Measurements from ENCODE around the gene PIK3R2. TPM values are rescaled to one million over a fixed set of nuclear protein-coding genes. Genes with fewer than 3 reads are reported as not detected.
A peak's percentile ranks its signal among the peaks of the same experiment; 100 is the strongest.

PIK3R2 gene
- total RNA-seq, 1 donor from 2014 or later: 20.8 TPM

DNA sequence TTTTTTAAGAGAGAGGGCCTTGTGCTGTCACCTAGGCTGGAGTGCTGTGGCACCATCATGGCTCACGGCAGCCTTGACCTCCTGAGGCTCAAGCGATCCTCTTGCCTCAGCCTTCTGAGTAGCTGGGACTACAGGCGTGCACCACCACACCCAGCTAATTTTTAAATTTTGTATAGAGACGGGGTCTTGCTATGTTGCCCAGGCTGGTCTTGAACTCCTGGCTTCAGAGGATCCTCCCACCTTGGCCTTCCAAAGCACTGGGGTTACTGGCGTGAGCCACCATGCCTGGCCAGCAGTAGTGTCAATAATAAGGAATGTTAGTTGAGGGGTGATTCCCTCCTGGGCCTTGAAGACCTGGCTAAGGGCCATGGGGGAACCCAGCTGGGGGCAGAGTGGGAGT is 31.8 kb upstream of the PIK3R2 start:
- intact Hi-C loops (cut with DNase I): no loop called here
- DNase-seq (no peak), ATAC-seq (ENCODE audit: poor library complexity) (no peak)

DNA sequence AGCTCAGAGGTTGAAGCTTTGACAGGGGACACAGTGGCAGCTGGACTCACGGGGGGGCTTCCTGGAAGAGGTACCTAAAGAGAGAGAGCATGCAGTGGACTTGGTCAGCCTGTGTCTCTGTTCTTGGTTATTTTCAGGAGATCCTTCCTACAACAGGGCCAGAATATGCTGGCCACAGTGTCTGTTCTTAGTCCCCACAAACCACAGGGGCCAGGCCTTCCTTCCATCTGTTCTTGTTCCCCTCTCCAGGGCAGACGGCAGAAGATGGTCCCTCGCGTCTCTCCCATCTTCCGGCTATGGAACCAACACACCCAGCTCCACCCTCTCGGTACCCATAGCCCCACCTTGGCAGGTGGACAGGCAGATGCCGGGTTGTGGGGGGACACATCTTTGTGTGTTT is 30.5 kb upstream of the PIK3R2 start:
- ATAC-seq (ENCODE audit: poor library complexity) (no peak), DNase-seq (no peak)
- intact Hi-C loops (cut with DNase I): no loop called here

DNA sequence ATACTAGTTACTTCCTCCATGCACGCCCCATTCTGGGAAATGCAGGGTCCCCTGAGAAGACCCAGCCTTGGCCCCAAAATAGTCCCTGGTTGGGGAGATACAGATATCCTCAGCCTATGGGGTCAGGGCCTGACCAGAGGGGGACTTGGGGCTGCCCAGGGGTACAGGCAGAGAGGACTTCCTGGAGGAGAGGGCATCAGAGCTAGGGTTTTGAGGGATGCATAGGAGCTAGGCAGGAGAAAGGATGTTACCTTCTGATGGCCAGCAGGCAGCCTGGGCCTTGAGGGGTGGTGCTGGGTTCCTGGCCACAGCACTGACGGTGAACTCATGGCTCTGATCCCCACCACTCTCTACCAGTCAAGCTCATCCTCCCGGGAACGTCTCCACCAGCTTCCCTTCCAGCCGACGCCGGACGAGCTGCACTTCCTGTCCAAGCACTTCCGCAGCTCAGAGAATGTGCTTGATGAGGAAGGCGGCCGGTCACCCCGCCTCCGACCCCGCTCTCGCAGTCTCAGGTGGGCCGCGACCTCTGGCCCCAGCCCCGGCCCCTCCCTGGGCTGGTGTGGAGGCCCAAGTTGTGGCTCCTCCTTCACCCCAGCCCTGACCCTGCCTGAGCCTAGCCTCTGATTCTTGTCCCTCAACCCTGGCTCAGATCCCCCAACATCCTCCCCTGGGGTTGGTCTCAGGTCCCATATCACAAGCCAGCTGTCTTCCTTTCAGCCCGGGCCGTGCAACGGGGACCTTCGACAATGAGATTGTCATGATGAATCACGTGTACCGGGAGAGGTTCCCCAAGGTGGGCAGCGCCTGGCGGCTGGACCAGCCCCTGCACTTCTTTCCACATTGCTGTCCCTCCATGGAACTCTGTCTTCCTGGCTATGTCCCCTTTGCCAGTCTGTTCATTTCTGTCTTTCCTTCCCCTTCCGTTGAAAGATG is 29.8 kb upstream of the PIK3R2 start:
- DNase-seq: peak; percentile 62
- intact Hi-C loops (cut with DNase I): no loop called here
- ATAC-seq (ENCODE audit: poor library complexity): no peak

DNA sequence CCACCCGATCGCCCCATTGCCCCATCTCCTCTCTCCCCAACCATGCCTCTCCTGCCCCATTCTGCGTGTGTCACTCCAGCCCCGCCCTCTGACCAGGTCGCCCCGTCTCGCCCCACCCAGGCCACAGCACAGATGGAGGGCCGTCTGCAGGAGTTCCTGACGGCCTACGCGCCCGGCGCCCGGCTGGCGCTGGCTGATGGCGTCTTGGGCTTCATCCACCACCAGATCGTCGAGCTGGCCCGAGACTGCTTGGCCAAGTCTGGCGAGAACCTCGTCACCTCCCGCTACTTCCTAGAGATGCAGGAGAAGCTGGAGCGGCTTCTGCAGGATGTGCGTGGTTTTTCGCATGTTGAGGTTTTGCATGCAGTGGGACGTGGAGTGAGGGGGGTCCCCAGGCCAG is 29.1 kb upstream of the PIK3R2 start:
- intact Hi-C loops (cut with DNase I): no loop called here
- DNase-seq (no peak), ATAC-seq (ENCODE audit: poor library complexity) (no peak)

DNA sequence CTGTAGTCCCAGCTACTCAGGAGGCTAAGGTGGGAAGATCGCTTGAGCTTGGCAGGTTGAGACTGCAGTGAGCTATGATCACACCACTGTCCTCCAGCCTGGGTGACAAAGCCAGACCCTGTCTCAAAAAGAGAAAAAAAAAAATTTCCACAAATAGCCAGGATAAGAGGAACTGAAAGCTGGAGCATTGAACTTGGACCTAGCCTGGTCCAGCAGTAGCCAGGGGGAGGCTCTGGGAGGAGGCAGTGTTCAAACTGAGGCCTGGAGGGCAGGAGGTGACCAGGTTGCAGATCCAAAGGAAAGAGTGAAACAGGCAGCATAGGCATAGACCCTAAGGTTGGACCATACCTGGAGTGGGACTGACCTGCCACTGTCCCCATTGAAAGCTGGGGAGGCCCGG is 26.9 kb upstream of the PIK3R2 start:
- DNase-seq: no peak
- intact Hi-C loops (cut with DNase I): no loop called here
- ATAC-seq (ENCODE audit: poor library complexity): no peak

DNA sequence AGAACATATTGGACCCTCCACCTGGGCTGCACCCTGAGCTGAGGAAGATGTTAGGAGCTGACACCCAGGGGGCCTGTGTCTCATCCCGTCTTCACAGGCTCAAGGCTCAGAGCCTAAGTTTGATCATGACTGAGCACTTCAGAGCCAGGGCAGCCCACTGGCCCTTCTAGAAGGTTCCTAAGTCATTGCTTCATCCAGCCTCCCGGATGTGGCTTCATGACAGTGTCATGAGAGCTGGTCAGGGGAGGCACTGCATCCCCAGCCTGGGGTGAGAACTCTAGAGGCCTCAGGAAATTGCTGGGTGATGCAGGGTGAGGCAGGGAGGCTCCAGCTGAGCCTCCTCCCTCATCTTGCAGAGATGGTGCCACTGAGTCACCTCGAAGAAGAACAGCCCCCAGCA is 24.9 kb upstream of the PIK3R2 start:
- intact Hi-C loops (cut with DNase I): no loop called here
- DNase-seq (no peak), ATAC-seq (ENCODE audit: poor library complexity) (no peak)

DNA sequence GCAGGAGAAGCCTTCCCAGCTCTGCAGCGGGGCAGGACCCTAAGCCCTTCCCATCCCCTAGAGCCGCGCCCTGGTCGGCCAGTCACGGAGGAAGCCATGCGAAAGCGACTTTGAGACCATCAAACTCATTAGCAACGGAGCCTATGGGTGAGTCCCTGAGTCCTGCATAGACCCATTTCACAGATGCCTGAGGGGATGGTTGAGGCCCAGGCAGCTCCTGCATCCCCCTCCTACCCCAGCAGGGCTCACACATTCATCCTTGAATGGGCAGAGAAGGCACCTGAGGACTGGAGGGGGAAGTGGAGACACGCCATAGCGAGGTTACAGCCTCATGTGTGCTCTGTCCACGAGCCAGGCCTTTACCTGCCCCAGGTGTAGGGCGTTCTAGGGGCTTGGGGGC is 24.2 kb upstream of the PIK3R2 start:
- intact Hi-C loops (cut with DNase I): no loop called here
- DNase-seq (no peak), ATAC-seq (ENCODE audit: poor library complexity) (no peak)

DNA sequence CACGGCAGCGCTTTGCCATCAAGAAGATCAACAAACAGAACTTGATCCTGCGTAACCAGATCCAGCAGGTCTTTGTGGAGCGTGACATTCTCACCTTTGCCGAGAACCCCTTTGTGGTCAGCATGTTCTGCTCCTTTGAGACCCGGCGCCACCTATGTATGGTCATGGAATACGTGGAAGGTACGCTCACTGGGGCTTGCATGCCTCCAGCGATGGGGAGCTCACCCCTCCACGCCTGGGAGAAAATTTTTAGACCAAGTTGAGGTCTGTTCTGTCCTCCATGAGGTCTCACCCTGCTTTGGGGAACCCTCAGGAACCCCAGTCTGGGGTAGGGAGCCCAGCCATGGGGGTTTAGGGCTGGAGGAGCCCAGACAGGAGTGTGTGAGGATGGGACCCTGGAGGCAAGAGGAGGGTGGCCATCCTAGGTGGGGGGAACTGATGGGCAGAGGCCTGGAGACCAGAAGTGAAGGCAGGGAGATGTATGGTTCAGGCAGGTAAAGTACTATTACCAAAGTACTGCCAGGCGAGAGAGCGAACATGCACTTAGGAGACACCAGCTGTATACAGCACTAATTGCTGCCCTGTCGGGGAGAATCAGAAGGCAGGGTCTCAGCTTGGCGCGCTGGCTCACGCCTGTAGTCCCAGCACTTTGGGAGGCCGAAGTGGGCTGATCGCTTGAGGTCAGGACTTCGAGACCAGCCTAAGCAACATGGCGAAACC is 22.3 kb upstream of the PIK3R2 start:
- intact Hi-C loops (cut with DNase I): no loop called here
- ATAC-seq (ENCODE audit: poor library complexity) (no peak), DNase-seq (no peak)

DNA sequence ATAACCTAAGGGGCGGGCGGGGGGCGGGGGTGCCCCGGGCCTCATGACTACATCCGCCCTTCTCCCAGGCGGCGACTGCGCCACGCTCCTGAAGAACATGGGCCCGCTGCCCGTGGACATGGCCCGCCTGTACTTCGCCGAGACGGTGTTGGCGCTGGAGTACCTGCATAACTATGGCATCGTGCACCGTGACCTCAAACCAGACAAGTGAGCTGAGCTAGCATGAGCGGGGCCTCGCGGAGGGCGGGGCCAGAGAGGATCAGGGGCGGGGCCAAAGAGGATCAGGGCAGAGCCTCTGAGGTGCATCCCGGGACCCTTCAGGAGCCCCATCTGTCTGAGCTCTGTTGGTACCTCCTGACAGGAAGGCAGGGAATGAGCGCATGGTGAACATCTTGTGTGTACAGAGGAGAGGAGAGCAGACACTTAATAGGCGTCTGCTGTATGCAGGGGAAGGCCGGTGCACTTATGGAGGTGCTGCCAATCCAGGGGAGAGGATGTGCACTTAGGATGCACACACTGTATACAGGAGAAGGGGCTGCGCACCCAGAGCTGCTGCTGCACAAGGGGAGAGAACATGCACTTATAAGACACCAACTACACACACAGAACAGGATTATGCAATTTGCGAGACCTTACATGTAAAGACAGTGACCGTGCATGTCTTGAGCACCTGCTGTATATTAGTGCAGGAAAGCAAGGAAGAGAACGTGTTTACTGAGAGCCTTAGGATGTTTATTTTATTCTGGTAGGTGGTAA is 20.9 kb upstream of the PIK3R2 start:
- ATAC-seq (ENCODE audit: poor library complexity) (no peak), DNase-seq (no peak)
- intact Hi-C loops (cut with DNase I): no loop called here

DNA sequence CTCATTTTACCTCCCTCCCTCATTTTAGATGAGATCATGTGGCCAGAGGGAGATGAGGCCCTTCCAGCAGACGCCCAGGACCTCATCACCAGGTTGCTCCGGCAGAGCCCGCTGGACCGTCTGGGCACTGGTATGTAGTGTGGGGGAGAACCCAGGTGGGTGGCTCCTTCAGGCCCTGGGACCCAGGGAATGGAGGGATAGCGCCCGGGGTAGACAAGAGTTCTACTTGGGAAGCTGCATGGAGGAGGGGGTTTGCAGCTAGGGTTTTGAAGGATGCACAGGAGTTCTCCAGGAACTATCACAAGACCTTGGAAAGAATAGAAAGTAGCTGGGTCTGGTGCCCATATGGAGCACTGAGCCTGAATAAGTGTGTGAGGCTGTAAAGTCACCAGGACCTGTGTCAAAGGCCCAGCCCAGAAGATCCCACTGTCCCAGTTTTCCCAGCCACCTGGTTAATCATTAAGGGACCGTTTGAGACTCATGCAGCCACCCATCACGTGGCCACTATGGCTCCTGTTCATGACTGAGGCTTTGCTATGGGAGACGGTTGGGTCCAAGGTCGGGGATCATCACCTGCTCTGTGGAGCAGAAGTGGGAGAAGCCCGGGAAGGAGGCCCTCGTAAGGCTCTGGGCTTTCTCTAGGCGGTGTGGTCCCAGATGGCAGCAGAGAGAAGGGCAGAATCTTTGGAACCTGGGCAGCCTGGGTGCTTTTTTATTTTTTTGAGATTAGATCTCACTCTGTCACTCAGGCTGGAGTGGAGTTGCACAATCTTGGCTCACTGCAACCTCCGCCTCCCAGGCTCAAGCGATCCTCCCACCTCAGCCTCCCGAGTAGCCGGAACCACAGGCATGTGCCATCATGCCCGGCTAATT is 17.0 kb upstream of the PIK3R2 start:
- intact Hi-C loops (cut with DNase I): no loop called here
- DNase-seq (no peak), ATAC-seq (ENCODE audit: poor library complexity) (peak; percentile 34)

DNA sequence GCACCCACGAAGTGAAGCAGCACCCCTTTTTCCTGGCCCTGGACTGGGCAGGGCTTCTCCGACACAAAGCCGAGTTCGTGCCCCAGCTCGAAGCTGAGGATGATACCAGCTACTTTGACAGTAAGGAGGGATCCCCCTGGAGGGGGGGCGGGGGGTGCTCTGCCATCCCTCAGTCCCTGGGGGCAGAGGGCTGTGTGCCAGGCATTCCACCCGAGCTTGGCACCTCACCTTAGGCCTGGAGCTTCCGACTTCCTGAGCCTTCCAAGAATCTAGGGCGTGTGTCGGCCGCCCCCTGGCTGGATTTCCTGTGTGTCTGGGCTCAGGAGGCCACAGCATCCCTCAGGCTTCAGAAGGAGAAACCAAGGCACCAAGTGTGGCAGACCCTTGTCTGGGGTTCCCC is 15.7 kb upstream of the PIK3R2 start:
- intact Hi-C loops (cut with DNase I): no loop called here
- no peak for ATAC-seq (ENCODE audit: poor library complexity)
- no peak for DNase-seq

DNA sequence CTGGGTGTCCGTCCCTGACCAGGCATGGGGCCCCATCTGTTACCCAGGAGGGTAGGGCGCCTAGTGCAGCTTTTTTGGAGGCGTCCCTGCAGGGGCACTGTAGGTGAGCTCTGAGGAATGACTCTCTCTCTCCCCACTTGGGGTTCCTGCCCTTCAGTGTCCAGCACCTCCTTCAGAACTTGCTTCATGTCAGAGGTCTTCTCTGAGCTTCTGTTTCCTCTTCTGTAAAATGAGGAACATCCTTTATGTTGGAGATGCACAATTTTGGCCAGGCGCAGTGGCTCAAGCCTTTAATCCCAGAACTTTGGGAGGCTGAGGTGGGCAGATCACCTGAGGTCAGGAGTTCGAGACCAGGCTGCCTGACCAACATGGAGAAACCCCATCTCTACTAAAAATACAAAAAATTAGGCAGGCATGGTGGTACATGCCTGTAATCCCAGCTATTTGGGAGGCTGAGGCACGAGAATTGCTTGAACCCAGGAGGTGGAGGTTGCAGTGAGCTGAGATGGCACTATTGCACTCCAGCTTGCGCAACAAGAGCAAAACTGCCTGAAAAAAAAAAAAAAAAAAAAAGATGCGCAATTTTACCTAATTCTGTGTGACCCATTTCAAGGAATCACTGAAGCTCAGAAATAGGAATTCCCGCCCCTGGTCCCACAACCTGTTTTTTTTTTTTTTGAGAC is 15.2 kb upstream of the PIK3R2 start:
- DNase-seq: no peak
- ATAC-seq (ENCODE audit: poor library complexity): no peak
- intact Hi-C loops (cut with DNase I): no loop called here

DNA sequence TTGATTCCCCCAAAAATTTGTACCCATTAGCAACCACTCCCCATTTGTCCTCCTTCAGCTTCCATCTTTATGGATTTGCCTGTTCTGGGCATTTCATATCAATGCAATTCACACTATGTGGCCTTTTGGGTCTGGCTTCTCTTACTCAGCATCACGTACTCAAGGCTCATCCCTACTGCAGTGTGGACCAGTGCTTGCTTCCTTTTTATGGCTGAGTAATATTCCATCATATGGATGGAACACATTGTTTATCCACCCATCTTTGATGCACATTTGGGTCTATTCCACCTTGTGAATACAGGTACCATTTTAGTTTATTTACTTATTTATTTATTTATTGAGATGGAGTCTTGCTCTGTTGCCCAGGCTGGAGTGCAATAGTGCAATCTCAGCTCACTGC is 12.5 kb upstream of the PIK3R2 start:
- intact Hi-C loops (cut with DNase I): no loop called here
- DNase-seq: no peak

DNA sequence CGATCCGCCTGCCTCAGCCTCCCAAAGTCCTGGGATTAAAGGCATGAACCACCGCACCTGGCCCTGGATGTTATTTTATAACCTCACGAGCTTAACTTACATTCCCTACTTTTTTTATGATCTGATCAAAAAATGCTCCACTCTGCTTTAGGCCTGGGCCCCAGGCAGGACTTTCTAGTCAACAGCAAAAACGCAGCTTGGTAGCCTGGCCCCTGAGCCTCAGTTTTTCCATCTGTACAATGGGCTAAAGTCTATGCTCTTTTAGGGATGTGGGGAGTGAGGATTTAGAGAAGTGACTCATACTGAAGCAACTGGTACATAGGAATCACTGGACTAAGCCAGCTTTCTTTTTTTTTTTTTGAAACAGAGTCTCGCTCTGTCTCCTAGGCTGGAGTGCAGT is 11.9 kb upstream of the PIK3R2 start:
- DNase-seq (no peak), ATAC-seq (ENCODE audit: poor library complexity) (no peak)
- intact Hi-C loops (cut with DNase I): no loop called here

More for the DNA sequence above, 12.5 kb upstream of the PIK3R2 start:
- ATAC-seq (ENCODE audit: poor library complexity): no peak

DNA sequence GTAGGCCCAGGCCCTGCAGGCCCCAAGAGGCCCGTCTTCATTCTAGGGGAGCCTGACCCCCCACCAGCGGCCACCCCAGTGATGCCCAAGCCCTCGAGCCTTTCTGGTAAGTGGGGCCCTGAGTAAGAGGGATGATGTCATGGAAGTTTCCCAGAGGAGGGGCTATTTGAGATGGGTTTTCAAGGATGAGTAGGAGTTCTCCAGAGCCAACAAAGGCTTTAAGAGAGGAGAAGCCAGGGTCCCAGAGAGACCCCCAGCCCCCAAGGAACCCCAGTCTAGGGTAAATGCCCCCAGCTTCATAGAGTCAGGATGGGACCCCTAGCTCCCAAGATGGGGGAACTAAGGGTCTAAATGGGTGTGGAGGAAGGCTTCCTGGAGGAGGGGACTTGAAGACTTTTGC is 9.1 kb upstream of the PIK3R2 start:
- DNase-seq (no peak), ATAC-seq (ENCODE audit: poor library complexity) (no peak)
- intact Hi-C loops (cut with DNase I): no loop called here

DNA sequence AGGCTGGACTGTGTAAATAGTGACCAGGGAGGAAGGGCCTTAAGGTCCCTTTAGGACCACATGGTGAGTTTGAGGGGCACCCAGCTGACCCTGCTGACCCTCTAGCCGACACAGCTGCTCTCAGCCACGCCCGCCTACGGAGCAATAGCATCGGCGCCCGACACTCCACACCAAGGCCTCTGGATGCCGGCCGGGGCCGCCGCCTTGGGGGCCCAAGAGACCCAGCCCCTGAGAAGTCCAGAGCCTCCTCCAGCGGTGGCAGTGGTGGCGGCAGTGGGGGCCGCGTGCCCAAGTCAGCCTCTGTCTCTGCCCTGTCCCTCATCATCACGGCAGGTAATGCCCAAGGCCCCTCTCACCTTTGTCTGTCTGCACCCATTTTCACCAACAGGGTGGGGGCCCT is 8.6 kb upstream of the PIK3R2 start:
- ATAC-seq (ENCODE audit: poor library complexity) (no peak), DNase-seq (no peak)
- intact Hi-C loops (cut with DNase I): no loop called here

DNA sequence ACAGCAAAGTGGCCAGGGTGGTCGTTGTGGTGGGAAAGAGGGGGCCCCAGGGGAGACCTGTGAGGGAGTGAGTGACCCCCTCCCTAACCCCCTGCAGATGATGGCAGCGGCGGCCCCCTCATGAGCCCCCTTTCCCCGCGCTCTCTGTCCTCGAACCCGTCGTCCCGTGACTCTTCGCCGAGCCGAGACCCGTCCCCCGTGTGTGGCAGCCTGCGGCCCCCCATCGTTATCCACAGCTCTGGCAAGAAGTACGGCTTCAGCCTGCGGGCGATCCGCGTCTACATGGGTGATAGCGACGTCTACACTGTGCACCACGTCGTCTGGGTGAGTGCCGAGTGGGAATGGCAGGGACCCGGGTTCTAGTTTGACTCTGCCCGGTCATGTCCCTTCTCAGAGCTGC is 8.1 kb upstream of the PIK3R2 start:
- DNase-seq: no peak
- intact Hi-C loops (cut with DNase I): no loop called here
- ATAC-seq (ENCODE audit: poor library complexity): no peak

DNA sequence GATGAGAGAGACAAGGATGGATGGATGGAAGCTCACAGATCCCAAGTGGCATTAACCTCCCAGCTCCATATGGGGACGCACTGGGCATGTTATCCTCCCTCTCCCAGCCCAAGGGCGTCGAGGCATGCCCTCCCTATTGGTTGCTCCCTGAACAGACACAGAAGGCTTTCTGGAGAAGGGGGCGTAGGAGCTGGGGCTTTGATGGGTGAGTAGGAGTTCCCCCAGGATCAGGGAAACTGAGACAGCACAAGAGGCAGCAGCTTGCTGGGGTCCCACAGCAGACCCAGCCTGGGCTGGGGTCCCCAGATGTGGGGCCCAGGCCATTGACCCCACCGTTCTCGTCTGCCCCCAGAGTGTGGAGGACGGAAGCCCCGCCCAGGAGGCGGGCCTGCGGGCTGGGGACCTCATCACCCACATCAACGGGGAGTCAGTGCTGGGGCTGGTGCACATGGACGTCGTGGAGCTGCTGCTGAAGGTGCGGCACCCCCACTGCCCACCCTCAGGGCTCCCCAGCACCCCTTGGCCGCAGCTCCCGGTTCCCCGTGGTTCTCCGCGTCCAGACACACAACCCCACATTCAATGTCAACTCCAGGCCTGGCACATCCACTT is 7.5 kb upstream of the PIK3R2 start:
- intact Hi-C loops (cut with DNase I): no loop called here
- DNase-seq: no peak
- no peak for ATAC-seq (ENCODE audit: poor library complexity)
